Amygdala (tissue), 56 donors: ENCODE data around the gene TMEM108.

Experiments used
- DNase-seq, 56 donors: peaks; one replicate each; lab custom pipeline; 2025; lab: John Stamatoyannopoulos, UW

TMEM108 gene

DNA sequence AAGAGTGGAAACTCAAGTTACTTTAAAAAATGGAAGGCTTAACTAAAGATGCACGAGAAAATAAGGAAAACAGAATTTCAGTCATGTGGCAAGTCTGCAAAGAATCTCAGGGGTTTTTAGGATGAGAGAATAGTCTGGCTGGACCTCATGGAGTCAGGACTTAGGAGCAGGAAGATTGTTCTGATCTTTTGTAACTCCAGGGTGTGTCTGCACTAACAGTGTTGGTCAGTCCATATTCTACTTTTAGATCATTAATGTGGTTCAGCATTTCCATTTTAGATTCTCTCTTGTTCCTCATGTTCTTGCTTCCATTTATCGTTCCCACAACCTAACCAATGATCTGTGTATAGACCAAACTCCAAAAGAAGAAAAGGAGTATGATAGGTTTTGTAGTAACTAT, 15.3 kb downstream of the TMEM108 start:
- no peak for DNase-seq

DNA sequence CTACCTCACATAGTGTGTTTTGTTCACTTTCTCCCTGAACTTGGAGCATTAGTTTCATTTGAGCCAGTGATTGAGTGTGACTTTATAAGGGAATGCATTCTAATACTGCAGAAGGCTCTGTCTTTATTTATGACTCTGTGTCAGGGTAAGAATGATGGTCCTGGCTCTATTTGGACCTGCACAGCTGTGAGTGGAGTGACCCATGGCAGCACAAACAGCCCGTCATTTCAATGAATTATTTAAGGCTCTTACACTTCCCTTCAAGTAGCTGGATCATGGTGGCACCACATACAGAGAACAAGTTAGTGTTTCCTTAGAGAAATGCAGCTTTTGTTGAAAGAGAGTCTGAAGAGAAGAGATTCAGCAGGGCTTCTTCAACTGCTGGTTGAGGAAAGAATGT, 16.4 kb downstream of the TMEM108 start:
- no peak for DNase-seq

DNA sequence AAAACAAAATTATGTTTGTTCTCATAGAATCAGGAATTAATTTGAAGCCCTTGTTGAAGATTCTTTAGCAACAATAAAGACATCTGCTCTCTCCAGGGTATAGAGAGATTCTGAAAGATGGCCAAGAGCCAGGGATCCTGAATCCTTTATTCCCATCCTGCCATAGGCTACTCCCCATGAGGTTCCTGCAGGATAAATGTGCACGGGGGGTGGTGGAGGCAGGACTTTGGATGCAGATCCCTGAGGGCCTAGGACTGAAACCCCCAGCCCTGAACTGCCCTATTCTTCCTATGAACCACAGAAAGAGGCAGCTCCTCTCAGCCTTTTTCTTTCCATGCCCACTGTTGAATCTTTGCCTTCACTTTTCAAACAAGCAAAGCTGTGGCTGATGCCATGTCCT, 17.1 kb downstream of the TMEM108 start:
- DNase-seq: no peak

DNA sequence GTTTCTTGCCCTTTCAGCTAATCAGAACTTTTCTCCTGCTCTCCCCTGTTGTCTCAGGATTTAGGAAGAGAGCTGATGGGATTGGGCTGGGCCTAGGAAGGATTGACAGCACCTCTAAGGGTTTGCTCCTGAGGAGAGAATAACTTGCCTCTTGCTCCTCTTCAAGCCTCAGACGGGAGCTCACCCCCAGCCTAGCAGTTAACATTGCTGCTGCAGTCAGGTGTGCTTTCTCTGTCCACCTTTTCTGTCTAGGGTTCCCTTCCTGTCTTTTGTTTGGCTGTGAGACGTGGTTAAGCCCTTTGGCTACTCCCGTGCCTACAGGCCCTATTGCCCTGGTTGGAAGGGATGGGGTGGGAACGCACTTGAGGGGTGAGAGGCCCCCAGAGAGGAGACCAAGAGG, 20.1 kb downstream of the TMEM108 start:
- no peak for DNase-seq

DNA sequence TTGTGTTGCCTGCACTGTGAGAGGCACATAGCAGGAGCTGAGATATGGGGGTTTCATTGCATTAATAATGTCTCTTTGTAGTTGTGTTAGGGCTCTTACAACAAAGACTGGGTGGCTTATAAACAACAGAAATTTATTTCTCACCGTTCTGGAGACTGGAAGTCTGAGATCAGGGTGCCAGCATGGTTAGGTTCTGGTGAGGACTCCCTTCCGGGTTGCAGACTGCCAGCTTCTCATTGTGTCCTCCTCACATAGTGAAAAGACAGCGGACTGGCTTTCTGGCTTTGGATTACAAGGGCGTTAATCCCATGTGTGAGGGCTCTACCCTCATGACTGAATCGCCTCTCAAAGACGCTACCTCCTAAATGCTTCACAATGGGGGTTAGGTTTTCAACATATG, 20.6 kb downstream of the TMEM108 start:
- no peak for DNase-seq

DNA sequence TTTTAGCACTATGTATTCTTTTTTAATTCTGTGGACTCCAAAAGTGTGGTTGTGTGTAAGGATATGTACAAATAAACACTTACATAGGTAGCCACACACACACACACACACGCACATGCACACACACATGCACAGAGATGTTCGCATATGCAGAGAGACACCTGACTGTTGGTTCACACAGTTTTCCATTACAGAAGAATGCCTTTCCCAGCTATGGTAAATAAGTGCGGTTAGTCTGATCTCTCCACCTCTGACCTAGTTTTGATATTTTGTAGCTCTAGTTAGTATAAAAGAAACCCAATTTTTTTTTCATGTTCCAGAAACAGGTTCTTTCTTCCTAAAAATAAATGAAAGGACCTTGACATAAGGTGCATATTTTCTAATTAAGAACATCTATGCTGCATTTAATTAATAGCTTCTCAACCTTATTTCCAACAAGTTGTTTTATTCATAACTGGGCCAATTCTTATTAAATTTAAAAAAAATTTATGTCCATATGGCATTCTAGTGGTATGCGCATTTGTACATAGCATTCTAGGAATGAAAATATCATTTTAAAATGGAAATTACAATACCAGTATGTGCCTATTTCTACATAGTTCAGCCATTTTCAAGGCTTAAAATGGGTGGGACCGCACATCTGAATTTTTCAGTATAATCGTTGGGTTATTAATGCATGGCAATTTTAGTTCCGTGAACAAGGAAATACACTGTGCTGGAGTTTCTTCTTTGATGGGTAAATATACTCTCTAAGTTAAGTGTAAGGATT, 27.2 kb downstream of the TMEM108 start:
- DNase-seq: no peak

DNA sequence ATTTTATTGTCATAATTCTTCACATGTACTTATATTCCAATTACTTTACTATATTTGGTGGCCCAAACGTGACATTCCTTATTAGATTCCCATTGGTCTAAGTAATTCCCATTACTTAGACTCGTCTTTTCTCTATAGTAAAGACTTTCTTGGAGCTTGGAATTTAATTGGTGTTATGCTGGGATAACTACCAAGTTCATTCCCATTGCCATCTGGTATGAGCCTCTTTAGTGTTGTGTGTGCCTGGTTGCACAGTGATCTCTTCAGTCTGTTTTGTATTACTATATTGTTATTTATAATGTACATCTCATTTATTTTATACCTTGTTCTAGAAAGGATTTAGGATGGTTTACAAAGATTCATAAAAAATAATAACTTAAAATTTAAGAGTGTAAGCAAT, 27.8 kb downstream of the TMEM108 start:
- no peak for DNase-seq

DNA sequence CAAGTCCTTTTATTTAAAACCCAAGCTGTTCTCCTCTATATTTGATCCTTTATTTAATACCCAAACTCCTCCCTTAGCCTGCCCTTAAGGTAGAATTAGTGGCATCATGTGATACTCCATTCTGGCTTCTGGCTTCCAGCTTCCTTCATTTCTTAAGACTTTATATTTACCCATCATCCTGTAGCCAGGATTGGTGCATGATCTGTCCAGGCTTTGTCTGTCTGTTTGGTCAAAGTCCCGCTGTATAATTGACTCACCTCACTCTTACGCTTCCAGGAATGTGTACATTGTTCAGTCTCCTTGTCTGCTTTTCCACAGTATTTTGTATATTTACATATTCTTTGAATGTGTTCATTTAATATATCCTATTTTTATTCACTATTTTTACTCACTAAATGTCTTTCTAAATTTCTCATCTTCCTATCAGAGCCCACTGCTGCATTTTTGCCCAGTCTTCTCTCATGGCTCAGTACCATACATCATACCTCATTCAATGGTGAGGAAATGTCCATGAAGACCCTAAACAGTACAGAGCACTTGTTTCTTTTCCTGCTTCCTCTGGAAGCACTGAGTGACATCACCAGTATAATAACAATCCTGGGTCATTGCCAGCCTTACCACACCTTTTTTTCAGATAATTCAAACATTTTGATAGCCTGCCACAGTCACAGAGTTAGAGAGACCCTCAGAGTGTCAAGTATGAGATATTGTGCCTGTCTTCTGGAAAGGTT, 31.5 kb downstream of the TMEM108 start:
- DNase-seq: no peak

DNA sequence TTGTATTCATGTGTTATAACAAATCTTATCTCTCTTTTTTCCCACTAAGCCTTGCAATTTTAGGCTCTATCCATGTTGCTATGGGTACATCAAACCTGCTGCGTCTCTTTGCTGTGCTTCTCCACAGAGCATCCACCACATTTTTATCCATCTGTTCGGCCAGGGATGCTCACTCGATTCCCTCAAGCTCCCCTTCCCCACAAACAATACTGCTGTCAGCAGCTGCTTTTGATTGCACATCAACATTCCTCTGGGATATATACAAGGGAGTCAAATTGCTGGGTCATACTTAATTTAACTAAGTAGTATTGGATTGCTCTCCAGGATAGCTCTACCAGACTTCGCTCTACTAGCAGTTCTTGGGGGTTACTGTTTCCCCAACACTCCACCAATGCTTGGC, 36.8 kb downstream of the TMEM108 start:
- DNase-seq: no peak

DNA sequence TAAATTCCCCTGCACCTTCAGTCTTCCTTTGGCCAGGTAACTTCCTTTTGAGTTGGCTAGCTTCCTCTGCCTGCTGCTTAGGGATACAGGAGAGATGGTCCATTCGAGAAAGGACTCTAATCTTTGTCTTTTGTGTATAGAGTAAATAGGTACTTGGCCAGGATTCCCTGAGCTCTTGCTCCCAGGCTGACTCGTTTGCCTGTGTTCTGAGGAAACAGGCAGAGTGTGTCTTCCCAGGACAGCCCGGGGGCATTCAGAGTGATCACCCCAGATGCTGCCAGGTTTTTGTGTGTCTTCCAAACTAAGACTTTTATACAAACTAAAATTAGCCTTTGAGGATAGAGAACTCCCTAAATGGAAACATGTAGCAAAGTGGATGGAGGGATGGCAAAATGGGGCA, 39.5 kb downstream of the TMEM108 start:
- DNase-seq: no peak

DNA sequence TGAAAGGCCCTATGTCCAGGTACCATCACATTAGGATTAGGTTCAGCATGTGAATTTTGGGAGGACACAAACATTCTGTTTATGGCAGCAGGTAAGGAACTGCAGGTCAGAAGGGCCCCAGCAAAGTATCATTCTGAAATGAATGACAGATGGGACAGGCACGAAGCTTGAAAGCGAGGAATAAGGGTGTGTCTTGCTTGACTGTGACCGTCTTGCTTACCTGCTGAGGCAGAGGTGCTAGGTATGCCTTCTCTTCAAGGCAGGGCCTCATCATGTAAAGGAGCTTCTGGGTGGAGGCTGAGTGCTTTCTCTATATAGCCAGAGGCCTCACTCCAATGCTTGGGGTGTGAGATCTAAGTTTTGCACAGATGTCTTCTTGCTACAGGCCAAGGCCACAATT, 41.4 kb downstream of the TMEM108 start:
- DNase-seq: no peak

DNA sequence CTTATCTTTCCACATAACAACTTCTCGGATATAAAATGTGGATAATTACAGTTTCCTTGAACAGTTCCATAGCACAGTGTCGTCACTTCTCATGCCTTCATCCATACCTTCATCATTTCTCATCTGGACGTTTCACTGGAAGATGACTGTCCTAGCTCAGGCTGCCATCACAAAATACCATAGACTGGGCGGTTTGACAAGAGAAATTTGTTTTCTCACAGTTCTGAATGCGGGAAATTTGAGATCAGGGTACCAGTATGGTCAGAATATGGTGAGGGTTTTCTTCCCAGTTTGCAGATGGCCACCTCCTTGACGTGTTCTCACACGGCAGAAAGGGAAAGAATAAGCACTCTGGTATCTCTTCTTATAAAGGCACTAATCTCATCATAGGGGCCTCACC, 42.8 kb downstream of the TMEM108 start:
- no peak for DNase-seq

DNA sequence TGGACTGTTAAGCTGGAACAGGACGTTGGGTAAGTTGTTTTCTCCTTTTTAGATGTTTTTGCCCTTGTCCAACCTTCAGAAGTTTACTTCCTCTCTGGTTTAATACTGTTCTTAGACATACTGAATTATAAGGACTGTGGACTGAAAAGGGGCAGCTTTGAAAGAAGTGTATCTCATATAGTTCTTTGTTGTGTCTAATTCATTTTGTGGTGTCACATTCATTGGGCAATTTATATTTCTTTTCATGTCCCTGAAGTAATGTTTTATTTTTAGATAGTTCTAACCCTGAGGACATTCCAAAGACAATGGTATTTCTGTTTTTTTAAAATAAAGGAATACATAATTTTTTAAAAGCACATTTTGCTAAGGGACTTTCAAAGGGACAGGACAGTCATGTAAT, 45.2 kb downstream of the TMEM108 start:
- no peak for DNase-seq

DNA sequence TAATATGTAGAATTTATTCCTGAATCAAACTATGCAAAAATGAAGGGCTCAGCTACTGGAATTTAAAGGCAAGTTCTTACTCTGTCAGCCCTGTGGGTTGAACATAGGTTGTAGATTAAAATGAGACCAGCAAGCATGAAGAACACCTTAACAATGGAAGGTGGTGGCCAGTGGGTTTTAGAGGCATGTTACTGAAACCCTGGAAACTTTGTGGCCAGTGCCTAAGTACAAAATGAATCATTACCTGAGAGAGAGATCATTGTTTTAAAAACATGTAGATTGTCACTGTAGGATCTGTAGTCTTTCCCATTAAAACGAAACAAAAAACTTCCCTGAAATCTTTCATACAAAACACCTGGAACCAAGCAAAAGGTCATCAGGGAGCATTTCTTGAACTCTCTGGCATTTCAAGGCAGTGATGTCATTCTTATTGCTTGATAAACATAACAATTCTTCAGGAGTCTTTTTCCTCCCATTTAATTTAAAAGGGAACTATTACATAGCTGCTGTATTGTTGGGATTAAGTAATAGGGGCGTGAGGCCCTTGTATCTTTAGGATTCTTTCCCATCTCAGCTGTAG, 51.8 kb downstream of the TMEM108 start:
- no peak for DNase-seq

DNA sequence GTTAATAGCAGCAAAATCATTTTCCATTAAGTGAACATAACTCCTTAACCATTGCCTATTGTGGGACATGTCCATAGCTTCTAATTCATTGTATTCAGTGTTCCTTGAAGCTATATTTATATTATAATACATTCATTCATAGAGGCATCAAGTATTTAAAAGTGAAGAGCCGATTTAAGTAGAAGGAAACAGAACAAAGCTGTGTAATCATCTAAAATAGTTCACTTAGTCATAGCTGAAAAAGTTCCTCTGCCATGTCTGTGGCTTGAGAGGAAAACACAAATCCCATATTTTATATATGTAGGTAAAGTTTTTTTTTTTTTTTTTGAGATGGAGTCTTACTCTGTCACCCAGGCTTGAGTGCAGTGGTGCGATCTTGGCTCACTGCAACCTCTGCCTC, 54.5 kb downstream of the TMEM108 start:
- DNase-seq: no peak

DNA sequence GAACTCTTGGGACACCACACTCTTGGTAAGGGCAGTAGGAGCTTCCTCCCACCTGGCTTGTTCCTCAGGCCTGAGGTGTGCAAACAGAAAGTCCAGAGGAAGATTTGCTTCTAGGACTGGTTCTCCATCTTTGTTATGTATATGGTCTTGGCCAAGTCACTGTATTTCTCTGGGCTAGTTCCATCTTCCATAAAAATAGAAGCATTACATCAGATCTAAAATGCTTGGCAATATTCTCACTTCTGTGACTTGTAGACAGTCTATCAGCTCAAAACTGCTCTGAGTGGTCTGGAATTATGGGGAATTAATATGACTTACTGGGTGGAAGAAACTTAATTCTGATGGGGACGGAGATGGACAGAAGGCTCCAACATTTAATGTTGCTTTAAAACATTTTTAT, 55.2 kb downstream of the TMEM108 start:
- no peak for DNase-seq

DNA sequence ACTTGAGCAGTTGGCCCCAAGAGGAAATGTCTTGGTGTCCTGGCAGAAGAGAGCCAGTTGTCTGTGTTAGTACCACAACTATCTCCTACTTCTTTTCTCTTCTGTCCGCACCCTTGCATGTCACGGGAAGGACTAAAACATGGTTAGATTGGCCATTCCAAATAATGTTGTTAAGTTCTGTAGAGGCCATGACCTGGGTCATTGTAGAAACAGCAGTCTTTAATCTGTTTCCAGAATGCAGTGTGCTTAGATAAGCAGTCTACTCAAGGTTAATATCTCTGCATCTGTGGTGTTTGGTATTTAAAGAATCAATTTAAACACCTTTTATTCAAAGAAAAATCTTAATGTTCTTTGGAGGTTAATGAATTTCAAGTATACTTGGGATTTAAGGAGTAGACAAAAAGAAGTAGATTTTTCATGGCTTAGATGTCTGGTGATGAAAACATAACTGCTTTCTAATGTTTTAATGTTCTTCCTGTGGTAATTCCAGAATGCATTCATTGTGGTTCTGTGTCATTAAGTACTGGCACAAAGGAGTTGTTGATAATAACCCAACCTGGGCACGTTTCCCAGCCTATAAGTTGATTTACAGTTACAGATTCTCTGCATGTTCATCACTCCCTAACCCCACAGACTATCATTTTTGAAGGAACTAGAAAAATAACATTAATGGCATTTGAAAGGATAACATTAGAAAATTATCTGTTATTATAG, 58.9 kb downstream of the TMEM108 start:
- no peak for DNase-seq

DNA sequence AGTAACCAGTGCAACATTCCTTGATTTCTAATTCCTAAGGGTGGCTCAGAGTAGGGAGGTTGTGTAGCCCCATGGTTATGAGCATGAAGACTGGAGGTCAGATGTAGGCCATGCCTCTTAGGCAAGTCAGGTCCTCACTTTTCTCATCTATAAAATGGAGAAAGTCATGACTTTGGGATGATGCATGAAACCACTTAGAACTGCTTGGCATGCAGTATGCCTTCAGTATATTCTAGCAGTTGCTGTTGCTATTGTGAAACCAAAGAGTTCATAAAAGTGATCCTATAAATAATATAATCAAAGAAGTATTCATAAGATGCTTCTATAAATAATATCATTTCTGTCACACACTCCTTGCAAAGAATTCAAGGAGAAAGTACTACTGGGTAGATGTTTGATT, 65.5 kb downstream of the TMEM108 start:
- DNase-seq: no peak

DNA sequence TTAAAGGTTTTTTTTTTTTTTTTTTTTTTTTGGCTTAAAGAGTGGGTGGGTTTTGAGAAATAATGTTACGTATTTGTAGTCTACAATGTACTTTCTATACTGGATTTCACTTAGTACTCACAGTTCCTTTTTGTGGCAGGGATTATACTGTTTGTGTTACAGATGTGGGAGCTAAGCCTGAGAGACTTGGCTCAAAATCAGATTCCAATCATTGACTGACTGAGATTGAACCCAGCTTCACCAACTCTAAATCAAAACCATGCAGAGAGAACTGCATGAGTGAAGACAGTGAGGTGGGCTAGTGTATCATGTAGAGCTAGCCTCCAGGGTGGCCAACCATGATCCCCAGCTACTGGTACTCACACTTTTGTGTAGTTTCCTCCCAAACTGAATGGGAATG, 68.0 kb downstream of the TMEM108 start:
- no peak for DNase-seq

DNA sequence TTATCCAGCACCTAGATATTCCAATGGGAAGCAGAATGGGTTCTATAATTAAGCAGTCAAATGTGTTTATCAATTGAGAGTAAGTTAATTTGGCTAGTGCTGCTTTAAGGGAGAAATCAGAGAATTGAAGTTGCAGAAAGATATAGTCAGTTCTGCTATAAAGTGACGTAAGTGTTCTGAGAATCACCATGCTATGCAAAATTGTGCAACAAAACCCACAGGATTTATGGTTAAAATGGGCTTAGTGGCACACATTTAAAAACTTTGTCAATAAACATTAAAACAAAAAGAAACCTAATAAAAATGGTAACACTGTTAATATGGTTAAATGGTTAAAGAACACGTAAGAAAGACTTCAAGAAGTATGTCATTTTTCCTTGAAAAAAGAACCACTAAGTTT, 74.5 kb downstream of the TMEM108 start:
- no peak for DNase-seq

DNA sequence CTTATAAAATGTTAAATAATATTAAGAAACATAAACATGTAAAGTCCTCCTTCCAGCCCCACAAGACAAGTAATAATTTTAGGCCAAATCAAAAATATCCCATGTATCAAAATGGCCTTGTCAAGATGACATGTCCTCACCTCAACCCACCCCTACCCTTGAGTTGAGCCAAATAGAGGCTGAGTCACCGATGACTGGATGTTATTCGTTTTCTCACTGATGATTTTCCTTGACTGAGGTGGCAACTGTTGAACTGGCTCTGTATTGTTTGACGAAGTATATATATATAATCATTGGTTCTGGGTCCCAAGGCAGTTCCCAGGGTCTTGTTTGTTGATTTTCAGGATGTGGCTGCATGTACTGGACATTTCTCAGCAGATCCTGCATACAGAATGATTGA, 75.3 kb downstream of the TMEM108 start:
- DNase-seq: no peak
